SK-N-SH treated with all-trans-retinoic acid at 6 μM for 48 hours (cell line): ENCODE results near the gene KPNA6.

Experiments used
- ATAC-seq: fragments of 200-7000 bp; cut with Tn5 transposase; 3 replicates; pipeline ENCODE4 v1.9.1; 2020; ENCODE audit warnings: mild to moderate bottlenecking, moderate library complexity
- ARNTL ChIP-seq: fragments of 450-650 bp; formaldehyde crosslinking; IDR thresholded peaks from 2 replicates; pipeline ENCODE4 v1.5.0; 2020; ENCODE audit warnings: low read depth, mild to moderate bottlenecking, moderate library complexity, borderline replicate concordance
- BACH2 ChIP-seq: fragments of 250-450 bp; sonication (Bioruptor Pico); IDR thresholded peaks from 2 replicates; pipeline ENCODE4 v1.9.0; 2021; ENCODE audit warnings: mild to moderate bottlenecking, borderline replicate concordance
- CSDC2 ChIP-seq: fragments of 250-450 bp; sonication (Bioruptor Pico); IDR thresholded peaks from 2 replicates; pipeline ENCODE4 v1.5.0; 2020; ENCODE audit warnings: mild to moderate bottlenecking, moderate library complexity
- ESRRG ChIP-seq: fragments of 250-450 bp; sonication (Bioruptor Pico); IDR thresholded peaks from 2 replicates; pipeline ENCODE4 v1.6.1; 2021; ENCODE audit warnings: mild to moderate bottlenecking
- GLIS3 ChIP-seq: fragments of 250-450 bp; sonication (Bioruptor Pico); IDR thresholded peaks from 2 replicates; pipeline ENCODE4 v1.5.0; 2020; ENCODE audit warnings: mild to moderate bottlenecking, moderate library complexity
- ISL1 ChIP-seq: fragments of 250-450 bp; sonication (Bioruptor Pico); IDR thresholded peaks from 2 replicates; pipeline ENCODE4 v2.1.2; 2022; ENCODE audit warnings: mild to moderate bottlenecking, moderate library complexity
- OSR1 ChIP-seq: fragments of 250-450 bp; sonication (Bioruptor Pico); IDR thresholded peaks from 2 replicates; pipeline ENCODE4 v1.8.0; 2022; ENCODE audit warnings: moderate library complexity, mild to moderate bottlenecking, inconsistent platforms
- PPARA ChIP-seq: fragments of 250-450 bp; sonication (Bioruptor Pico); IDR thresholded peaks from 2 replicates; pipeline ENCODE4 v1.5.0; 2020; ENCODE audit warnings: mild to moderate bottlenecking, borderline replicate concordance
- RARB ChIP-seq: fragments of 250-450 bp; sonication (Bioruptor Pico); IDR thresholded peaks from 2 replicates; pipeline ENCODE4 v1.8.0; 2021; ENCODE audit warnings: mild to moderate bottlenecking, moderate library complexity
- SNAI2 ChIP-seq: fragments of 250-450 bp; sonication (Bioruptor Pico); IDR thresholded peaks from 2 replicates; pipeline ENCODE4 v1.5.0; 2020; ENCODE audit warnings: mild to moderate bottlenecking, moderate library complexity
- TCF4 ChIP-seq: fragments of 250-450 bp; sonication (Bioruptor Pico); IDR thresholded peaks from 2 replicates; pipeline ENCODE4 v1.8.0; 2021; ENCODE audit warnings: mild to moderate bottlenecking, moderate library complexity, borderline replicate concordance
- TOX ChIP-seq: fragments of 250-450 bp; sonication (Bioruptor Pico); IDR thresholded peaks from 2 replicates; pipeline ENCODE4 v1.8.0; 2021; ENCODE audit warnings: mild to moderate bottlenecking, moderate library complexity, borderline replicate concordance
- ZC3H10 ChIP-seq: fragments of 250-450 bp; sonication (Bioruptor Pico); IDR thresholded peaks from 2 replicates; pipeline ENCODE4 v1.5.1; 2021; ENCODE audit warnings: mild to moderate bottlenecking, moderate library complexity
- ZFP3 ChIP-seq: fragments of 250-450 bp; sonication (Bioruptor Pico); IDR thresholded peaks from 2 replicates; pipeline ENCODE4 v1.5.0; 2020; ENCODE audit warnings: mild to moderate bottlenecking, moderate library complexity
- ZFP30 ChIP-seq: fragments of 450-650 bp; formaldehyde crosslinking; IDR thresholded peaks from 2 replicates; pipeline ENCODE4 v1.5.0; 2022; ENCODE audit warnings: mild to moderate bottlenecking, moderate library complexity
- ZNF565 ChIP-seq: fragments of 450-650 bp; formaldehyde crosslinking; conservative IDR thresholded peaks from 2 replicates; pipeline ENCODE4 v1.5.0; 2020; ENCODE audit warnings: low read depth, mild to moderate bottlenecking, moderate library complexity
- ZNF70 ChIP-seq: fragments of 450-650 bp; formaldehyde crosslinking; IDR thresholded peaks from 2 replicates; pipeline ENCODE4 v1.5.0; 2020; ENCODE audit warnings: mild to moderate bottlenecking, moderate library complexity
- ZNF8 ChIP-seq: fragments of 450-650 bp; formaldehyde crosslinking; IDR thresholded peaks from 2 replicates; pipeline ENCODE4 v1.5.0; 2020; ENCODE audit warnings: mild to moderate bottlenecking, moderate library complexity
- TF ChIP-seq, protein P1 (sequence below): fragments of 250-450 bp; sonication (Bioruptor Pico); IDR thresholded peaks from 2 replicates; pipeline ENCODE4 v1.5.0; 2020; ENCODE audit warnings: mild to moderate bottlenecking, moderate library complexity
- TF ChIP-seq, protein P2 (sequence below): fragments of 250-450 bp; sonication (Bioruptor Pico); IDR thresholded peaks from 2 replicates; pipeline ENCODE4 v1.8.0; 2020; ENCODE audit warnings: mild to moderate bottlenecking, moderate library complexity, borderline replicate concordance
- TF ChIP-seq, protein P3 (sequence below): fragments of 250-450 bp; sonication (Bioruptor Pico); IDR thresholded peaks from 2 replicates; pipeline ENCODE4 v1.5.1; 2021; ENCODE audit warnings: mild to moderate bottlenecking, moderate library complexity
- TF ChIP-seq, protein P4 (sequence below): fragments of 250-450 bp; sonication (Bioruptor Pico); IDR thresholded peaks from 2 replicates; pipeline ENCODE4 v1.5.1; 2020; ENCODE audit warnings: low read depth, mild to moderate bottlenecking, moderate library complexity
- TF ChIP-seq, protein P5 (sequence below): fragments of 250-450 bp; sonication (Bioruptor Pico); IDR thresholded peaks from 2 replicates; pipeline ENCODE4 v1.8.0; 2021; ENCODE audit warnings: low read depth, mild to moderate bottlenecking, moderate library complexity, borderline replicate concordance

KPNA6 gene

DNA sequence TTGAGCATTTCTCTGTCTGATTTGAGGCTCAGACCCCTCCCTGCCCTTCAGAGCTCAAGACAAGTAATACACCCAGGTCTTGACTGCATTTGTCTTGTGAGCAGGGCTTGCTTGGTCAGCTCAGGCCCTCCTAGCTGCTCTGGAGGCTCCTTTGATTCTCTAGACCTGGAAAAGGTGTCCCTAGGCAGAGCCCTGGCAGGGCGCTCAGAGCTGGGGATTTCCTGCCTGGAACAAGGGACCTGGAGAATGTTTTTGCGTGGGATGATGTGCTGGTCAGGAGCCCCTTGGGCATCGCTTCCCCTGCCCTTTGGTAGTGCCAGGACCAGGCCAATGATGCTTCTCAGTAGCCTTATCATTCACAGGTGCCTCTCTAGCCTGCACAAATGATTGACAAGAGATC, 87.7 kb downstream of the KPNA6 start (continued):
- TF ChIP-seq, protein P1, sequence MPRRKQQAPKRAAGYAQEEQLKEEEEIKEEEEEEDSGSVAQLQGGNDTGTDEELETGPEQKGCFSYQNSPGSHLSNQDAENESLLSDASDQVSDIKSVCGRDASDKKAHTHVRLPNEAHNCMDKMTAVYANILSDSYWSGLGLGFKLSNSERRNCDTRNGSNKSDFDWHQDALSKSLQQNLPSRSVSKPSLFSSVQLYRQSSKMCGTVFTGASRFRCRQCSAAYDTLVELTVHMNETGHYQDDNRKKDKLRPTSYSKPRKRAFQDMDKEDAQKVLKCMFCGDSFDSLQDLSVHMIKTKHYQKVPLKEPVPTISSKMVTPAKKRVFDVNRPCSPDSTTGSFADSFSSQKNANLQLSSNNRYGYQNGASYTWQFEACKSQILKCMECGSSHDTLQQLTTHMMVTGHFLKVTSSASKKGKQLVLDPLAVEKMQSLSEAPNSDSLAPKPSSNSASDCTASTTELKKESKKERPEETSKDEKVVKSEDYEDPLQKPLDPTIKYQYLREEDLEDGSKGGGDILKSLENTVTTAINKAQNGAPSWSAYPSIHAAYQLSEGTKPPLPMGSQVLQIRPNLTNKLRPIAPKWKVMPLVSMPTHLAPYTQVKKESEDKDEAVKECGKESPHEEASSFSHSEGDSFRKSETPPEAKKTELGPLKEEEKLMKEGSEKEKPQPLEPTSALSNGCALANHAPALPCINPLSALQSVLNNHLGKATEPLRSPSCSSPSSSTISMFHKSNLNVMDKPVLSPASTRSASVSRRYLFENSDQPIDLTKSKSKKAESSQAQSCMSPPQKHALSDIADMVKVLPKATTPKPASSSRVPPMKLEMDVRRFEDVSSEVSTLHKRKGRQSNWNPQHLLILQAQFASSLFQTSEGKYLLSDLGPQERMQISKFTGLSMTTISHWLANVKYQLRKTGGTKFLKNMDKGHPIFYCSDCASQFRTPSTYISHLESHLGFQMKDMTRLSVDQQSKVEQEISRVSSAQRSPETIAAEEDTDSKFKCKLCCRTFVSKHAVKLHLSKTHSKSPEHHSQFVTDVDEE (CRISPR knock-in tag), result no peak
- TF ChIP-seq BACH2 (CRISPR knock-in tag) (no peak), RARB (CRISPR knock-in tag) (no peak), ZNF8 (CRISPR knock-in tag) (no peak), PPARA (no peak)
- TF ChIP-seq, protein P2, sequence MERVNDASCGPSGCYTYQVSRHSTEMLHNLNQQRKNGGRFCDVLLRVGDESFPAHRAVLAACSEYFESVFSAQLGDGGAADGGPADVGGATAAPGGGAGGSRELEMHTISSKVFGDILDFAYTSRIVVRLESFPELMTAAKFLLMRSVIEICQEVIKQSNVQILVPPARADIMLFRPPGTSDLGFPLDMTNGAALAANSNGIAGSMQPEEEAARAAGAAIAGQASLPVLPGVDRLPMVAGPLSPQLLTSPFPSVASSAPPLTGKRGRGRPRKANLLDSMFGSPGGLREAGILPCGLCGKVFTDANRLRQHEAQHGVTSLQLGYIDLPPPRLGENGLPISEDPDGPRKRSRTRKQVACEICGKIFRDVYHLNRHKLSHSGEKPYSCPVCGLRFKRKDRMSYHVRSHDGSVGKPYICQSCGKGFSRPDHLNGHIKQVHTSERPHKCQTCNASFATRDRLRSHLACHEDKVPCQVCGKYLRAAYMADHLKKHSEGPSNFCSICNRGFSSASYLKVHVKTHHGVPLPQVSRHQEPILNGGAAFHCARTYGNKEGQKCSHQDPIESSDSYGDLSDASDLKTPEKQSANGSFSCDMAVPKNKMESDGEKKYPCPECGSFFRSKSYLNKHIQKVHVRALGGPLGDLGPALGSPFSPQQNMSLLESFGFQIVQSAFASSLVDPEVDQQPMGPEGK (CRISPR knock-in tag), result no peak

DNA sequence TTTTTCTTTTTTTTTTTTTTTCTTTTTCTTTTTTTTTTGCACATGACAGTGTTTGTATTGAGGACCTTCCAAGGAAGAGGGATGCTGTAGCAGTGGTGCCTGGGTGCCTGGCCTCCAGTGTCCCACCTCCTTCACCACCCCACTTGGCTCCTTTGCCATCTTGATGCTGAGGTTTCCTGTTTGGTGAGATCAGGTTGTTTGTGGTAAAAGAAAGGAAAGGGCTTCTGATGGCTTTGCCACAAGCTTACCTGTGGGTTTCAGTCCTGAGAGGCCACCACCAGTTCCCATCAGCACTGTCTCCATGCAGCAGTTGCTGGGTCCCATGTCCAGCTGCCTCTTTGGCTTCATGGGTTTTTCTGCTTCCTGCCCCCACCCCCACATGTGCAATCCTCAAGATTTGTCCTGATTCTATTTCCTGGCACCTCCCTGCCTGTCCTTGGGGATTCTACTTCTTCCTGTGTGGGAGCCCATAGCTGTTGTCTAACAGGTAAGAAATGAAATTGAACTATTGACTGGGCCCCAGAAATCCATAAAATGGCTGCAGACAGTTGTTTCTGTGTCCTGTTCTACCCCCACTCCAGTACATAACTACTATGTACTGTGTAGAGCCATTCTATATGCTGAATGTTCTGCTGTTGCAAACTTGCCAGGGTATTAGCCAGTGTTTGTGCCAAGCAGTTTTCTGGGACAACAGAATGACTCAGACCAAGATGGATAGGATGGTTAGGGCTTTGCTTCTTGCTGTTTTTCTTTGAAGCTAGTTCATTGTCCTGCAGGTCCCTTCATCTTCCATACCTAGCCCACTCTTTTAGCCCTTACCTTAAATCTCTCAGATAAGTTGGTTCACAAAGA, 88.3 kb downstream of the KPNA6 start:
- TF ChIP-seq, protein P3, sequence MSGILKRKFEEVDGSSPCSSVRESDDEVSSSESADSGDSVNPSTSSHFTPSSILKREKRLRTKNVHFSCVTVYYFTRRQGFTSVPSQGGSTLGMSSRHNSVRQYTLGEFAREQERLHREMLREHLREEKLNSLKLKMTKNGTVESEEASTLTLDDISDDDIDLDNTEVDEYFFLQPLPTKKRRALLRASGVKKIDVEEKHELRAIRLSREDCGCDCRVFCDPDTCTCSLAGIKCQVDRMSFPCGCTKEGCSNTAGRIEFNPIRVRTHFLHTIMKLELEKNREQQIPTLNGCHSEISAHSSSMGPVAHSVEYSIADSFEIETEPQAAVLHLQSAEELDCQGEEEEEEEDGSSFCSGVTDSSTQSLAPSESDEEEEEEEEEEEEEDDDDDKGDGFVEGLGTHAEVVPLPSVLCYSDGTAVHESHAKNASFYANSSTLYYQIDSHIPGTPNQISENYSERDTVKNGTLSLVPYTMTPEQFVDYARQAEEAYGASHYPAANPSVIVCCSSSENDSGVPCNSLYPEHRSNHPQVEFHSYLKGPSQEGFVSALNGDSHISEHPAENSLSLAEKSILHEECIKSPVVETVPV (CRISPR knock-in tag), result no peak
- TF ChIP-seq SNAI2 (CRISPR knock-in tag) (no peak), ARNTL (CRISPR knock-in tag) (no peak), ZNF70 (CRISPR knock-in tag) (no peak), BACH2 (CRISPR knock-in tag) (no peak), OSR1 (CRISPR knock-in tag) (no peak), RARB (CRISPR knock-in tag) (no peak), ZNF8 (CRISPR knock-in tag) (no peak), ZNF565 (CRISPR knock-in tag) (no peak), ZFP30 (CRISPR knock-in tag) (no peak), PPARA (no peak), ISL1 (no peak), GLIS3 (CRISPR knock-in tag) (no peak), TCF4 (CRISPR knock-in tag) (no peak), ZFP3 (no peak)
- ATAC-seq, result no peak

DNA sequence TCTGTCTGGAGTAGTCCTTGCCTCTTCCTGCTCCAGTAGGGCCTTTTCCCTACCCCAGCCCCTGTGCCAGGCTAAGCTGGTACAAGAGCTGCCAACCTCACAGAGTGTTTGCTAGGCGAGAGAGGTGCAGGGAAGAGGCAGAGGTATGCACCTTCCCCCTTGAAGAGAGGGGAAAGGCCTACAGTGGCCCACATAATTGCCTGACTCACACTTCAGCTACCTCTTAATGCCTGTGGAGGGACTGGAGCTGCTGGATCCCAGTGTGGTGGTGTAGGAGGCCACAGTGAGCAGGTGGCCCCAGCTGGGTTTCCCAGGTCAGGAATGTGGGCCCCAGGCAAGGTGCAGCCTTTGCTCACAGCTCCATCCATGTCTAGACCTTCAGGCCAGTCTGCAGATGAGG, 89.2 kb downstream of the KPNA6 start:
- no peak for ATAC-seq
- TF ChIP-seq PPARA (no peak), ZC3H10 (CRISPR knock-in tag) (no peak), ZNF565 (CRISPR knock-in tag) (no peak), GLIS3 (CRISPR knock-in tag) (no peak), RARB (CRISPR knock-in tag) (no peak), ZNF70 (CRISPR knock-in tag) (no peak), ZFP30 (CRISPR knock-in tag) (no peak), CSDC2 (CRISPR knock-in tag) (no peak), ISL1 (no peak), BACH2 (CRISPR knock-in tag) (no peak), ESRRG (CRISPR knock-in tag) (no peak), ZFP3 (no peak), TCF4 (CRISPR knock-in tag) (no peak), TOX (no peak)
- TF ChIP-seq, protein P4, sequence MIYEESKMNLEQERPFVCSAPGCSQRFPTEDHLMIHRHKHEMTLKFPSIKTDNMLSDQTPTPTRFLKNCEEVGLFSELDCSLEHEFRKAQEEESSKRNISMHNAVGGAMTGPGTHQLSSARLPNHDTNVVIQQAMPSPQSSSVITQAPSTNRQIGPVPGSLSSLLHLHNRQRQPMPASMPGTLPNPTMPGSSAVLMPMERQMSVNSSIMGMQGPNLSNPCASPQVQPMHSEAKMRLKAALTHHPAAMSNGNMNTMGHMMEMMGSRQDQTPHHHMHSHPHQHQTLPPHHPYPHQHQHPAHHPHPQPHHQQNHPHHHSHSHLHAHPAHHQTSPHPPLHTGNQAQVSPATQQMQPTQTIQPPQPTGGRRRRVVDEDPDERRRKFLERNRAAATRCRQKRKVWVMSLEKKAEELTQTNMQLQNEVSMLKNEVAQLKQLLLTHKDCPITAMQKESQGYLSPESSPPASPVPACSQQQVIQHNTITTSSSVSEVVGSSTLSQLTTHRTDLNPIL (CRISPR knock-in tag), result no peak
- TF ChIP-seq, protein P5, sequence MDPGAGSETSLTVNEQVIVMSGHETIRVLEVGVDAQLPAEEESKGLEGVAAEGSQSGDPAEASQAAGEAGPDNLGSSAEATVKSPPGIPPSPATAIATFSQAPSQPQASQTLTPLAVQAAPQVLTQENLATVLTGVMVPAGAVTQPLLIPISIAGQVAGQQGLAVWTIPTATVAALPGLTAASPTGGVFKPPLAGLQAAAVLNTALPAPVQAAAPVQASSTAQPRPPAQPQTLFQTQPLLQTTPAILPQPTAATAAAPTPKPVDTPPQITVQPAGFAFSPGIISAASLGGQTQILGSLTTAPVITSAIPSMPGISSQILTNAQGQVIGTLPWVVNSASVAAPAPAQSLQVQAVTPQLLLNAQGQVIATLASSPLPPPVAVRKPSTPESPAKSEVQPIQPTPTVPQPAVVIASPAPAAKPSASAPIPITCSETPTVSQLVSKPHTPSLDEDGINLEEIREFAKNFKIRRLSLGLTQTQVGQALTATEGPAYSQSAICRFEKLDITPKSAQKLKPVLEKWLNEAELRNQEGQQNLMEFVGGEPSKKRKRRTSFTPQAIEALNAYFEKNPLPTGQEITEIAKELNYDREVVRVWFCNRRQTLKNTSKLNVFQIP (CRISPR knock-in tag), result no peak
- TF ChIP-seq, protein P3 (CRISPR knock-in tag), result no peak
- TF ChIP-seq, protein P2 (CRISPR knock-in tag), result no peak
